ENCODE measurements around the gene MLPH. TPM values are rescaled to one million over a fixed set of nuclear protein-coding genes. Genes with fewer than 3 reads are reported as not detected.

Gene MLPH
- total RNA-seq, 1 donor from 2014 or later, result 14.8 TPM

DNA sequence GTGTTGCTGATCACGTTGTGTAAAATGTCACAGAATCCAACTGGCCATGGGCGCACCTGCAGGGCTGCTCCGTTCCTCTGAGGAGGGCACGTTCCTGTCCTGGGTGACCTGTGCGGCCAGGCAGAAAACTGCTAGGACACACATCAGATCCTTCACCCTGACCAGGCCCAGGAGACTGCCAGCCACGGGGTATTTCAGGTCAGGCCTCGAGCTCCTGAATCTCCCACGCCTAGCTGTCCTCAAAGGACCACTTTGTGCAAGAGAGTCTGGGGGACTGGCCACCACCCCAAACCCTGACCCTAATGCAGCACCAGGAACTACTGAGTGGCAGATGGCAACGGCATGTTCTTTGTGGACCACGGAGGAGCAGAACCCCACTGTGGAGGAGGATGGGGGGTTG, 90.4 kb downstream of the MLPH start:
- H3K27ac Mint-ChIP-seq, result no peak overlapping the region
- H3K9me3 Mint-ChIP-seq, result no peaks in the 10 kb centered on the region
- H3K36me3 Mint-ChIP-seq, result no peaks in the 10 kb centered on the region
- H3K27me3 Mint-ChIP-seq, result no peaks in the 10 kb centered on the region
- peaks cover 2% of the 10 kb centered on the region for H3K4me1 Mint-ChIP-seq (ENCODE audit: unreplicated experiment)
- TF ChIP-seq, protein P1, sequence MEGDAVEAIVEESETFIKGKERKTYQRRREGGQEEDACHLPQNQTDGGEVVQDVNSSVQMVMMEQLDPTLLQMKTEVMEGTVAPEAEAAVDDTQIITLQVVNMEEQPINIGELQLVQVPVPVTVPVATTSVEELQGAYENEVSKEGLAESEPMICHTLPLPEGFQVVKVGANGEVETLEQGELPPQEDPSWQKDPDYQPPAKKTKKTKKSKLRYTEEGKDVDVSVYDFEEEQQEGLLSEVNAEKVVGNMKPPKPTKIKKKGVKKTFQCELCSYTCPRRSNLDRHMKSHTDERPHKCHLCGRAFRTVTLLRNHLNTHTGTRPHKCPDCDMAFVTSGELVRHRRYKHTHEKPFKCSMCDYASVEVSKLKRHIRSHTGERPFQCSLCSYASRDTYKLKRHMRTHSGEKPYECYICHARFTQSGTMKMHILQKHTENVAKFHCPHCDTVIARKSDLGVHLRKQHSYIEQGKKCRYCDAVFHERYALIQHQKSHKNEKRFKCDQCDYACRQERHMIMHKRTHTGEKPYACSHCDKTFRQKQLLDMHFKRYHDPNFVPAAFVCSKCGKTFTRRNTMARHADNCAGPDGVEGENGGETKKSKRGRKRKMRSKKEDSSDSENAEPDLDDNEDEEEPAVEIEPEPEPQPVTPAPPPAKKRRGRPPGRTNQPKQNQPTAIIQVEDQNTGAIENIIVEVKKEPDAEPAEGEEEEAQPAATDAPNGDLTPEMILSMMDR (conservative IDR thresholded peaks at IDR 0.05), result no peak
- no peak overlapping the region for H3K4me3 Mint-ChIP-seq
- no peak for DNase-seq (ENCODE audit: extremely low spot score, unreplicated experiment)

DNA sequence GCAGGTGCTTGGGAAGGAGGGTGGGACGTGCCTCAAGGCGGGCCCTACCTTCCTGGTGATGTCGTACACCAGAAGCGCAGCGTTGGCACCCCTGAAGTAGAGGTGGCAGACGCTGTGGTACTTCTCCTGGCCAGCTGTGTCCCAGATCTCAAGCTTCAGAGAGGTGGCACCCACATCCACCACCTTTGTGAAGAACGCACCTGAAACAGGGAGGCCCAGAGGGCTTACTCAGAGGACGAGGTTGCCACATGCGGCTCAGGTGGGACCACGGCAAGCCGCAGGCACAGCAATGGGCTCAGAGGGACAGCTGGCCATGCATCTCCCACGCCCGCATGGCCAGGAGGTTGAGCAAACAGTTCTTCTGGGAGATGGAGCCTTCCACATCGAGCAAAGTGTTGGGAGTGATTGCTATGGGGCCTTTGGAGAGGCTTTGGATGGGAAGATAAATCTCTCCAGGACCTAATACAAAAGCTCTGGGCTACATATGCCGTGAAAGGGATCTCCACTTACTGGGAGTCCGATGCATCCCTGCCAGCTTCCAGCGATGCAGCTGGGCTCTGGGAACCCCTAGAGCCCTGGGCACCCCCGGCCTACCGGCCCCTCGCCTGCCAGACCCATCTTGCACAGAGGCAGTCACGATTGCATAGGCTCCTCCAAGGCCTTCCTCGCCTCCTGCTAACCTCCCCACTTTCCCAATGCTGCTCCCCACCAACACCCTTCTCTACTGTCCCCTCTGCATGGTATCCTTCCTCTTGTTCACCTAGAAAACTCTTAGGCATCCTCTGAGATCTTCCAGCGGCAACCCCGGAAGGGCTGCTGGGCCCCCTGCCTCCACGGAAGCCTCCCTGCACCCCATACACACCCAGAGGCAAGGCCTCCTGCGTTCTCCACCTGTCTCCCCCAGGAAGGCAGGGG, 91.2 kb downstream of the MLPH start:
- Mint-ChIP-seq H3K4me3 (no peak overlapping the region), H3K27me3 (no peaks in the 10 kb centered on the region), H3K27ac (no peak overlapping the region), H3K36me3 (no peaks in the 10 kb centered on the region), H3K9me3 (no peaks in the 10 kb centered on the region), H3K4me1 (ENCODE audit: unreplicated experiment) (no peaks in the 10 kb centered on the region)
- TF ChIP-seq, protein P1 (conservative IDR thresholded peaks at IDR 0.05), result no peak
- DNase-seq (ENCODE audit: extremely low spot score, unreplicated experiment), result no peak

DNA sequence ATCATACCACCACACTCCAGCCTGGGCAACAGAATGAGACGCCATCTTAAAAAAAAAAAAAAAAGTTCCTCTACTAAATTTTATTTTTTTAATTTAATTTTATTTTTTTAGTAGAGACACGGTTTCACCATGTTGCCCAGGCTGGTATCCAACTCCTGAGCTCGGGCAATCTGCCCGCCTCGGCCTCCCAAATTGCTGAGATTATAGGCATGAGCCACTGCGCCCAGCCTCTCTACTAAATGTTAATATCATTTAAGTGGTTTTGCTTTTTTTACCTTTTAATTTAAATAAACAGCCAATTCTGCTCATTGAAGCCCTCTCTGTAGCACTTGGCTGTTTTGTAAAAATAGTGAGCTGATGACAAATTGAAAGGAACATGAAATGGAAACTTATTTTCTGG, 94.3 kb downstream of the MLPH start:
- no peak for DNase-seq (ENCODE audit: extremely low spot score, unreplicated experiment)
- Mint-ChIP-seq H3K4me3 (no peak overlapping the region), H3K9me3 (no peaks in the 10 kb centered on the region), H3K36me3 (no peaks in the 10 kb centered on the region), H3K4me1 (ENCODE audit: unreplicated experiment) (no peaks in the 10 kb centered on the region), H3K27ac (no peak overlapping the region), H3K27me3 (no peaks in the 10 kb centered on the region)
- TF ChIP-seq, protein P1 (conservative IDR thresholded peaks at IDR 0.05), result no peak

DNA sequence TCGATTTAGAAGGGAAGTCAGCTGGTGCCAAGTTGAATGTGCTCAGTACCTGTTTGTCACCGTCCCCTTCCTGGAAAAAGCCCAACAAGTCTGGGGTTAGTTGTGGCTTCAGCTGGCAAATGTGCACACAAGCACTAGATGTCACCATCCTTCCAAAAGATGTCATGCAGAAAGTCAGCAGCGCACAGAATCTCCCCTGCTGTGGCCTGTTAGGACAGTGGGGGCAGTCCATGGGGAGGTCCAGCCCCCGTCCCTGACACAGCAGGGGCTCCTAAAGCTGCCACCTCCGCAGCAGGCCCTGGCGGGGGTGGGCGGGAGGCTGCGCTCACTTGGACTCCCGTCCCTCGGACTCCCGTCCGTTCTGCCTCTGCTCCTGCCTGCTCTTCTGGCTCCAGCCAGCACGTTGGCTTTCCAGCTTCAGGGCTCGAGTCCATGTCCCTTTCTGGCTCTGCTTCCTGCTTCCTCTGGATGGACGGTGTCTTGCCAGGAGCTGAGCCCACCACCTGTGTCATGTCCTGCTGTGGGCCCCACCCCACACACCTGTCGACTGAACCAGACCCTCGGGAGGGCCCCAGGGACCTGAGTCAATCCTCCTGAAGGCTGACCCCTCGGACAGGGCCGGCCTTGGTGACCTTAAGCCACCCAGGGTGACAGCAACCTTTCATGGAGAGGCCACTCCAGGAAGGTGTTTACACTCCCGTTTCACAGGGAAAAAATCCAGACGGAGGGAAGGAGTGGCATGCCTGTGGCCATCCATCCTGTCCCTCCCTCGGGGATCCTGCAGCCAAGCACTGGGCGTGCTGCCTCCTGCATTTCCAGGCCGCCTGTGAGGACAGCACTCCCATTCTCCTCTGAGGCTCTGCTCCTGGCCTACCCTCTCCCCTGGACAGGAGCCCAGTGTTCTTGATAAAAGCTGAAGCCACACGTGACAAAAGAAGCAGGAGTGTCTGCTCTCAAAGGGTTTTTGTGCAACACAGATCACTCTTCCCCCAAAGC, 95.0 kb downstream of the MLPH start:
- Mint-ChIP-seq H3K36me3 (no peaks in the 10 kb centered on the region), H3K4me1 (ENCODE audit: unreplicated experiment) (no peaks in the 10 kb centered on the region), H3K9me3 (no peaks in the 10 kb centered on the region), H3K27me3 (no peaks in the 10 kb centered on the region), H3K27ac (no peak overlapping the region), H3K4me3 (no peak overlapping the region)
- TF ChIP-seq, protein P1 (conservative IDR thresholded peaks at IDR 0.05), result peak; percentile 63
- DNase-seq (ENCODE audit: extremely low spot score, unreplicated experiment), result no peak

DNA sequence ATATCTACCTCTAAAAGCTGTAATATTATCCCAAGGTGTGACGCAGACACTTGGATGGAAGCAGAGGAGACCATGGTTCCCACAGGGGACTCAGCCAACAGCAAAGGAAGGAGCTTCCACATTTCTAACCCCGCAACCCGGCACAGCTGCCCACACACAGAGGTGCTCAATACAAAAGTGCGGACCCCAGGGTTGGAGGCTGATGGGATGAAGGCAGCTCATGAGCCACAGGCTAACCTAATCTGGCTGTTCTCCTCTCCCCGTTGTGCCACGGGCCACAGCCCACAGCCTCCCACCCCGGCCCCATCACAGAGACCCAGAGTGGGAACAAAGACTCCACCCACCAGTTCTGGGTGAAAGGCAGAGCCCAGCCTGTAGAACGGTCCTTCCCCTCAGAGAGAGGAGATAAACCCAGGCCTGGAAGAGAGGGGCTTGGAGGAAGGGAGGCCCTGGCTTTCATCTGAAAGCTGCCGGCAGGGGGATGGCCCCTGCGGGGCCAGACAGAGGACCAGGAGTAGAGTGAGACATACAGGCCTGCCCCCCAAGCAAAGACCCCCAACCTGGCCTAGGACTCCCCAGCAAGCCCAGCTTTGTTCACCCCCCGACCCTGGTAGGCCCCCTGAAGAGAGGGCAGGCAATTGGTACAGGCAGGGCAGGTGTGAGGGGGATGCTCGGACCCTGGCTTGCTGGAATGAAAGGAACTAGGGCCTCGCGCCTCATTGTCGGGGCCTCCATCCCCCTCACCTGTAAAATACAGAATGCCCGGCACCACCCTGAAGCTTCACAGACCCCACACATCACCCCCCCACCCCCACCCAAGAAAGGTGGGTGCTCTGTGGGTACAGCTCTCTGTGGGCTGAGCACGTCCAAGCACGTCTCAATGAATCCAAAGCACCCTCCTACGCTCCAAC, 96.6 kb downstream of the MLPH start:
- TF ChIP-seq, protein P1 (conservative IDR thresholded peaks at IDR 0.05), result no peak
- H3K9me3 Mint-ChIP-seq, result peaks cover 5% of the 10 kb centered on the region
- H3K4me3 Mint-ChIP-seq, result no peak overlapping the region
- DNase-seq (ENCODE audit: extremely low spot score, unreplicated experiment), result no peak
- H3K27ac Mint-ChIP-seq, result no peak overlapping the region
- no peaks in the 10 kb centered on the region for H3K4me1 Mint-ChIP-seq (ENCODE audit: unreplicated experiment)
- H3K27me3 Mint-ChIP-seq, result no peaks in the 10 kb centered on the region
- no peaks in the 10 kb centered on the region for H3K36me3 Mint-ChIP-seq
